Measurements from ENCODE around the gene MAJIN.

The MAJIN gene

GRCh38 chr11:64931290-64931689 is 40.6 kb downstream of the MAJIN start:
- CTCF ChIA-PET = no interaction called here
- POLR2A ChIA-PET = no interaction called here
- TF ChIP-seq FOXM1 (IDR thresholded peaks at IDR 0.05; ENCODE audit: borderline replicate concordance) = no peak
- no peak for TF ChIP-seq ELF4 (IDR thresholded peaks at IDR 0.05)
- no peak for TF ChIP-seq FOXK2 (IDR thresholded peaks at IDR 0.05)
- TF ChIP-seq NFRKB (IDR thresholded peaks at IDR 0.05) = no peak
- no peak for TF ChIP-seq HDGF (IDR thresholded peaks at IDR 0.05; ENCODE audit: borderline replicate concordance)
- TF ChIP-seq SP1 (IDR thresholded peaks at IDR 0.05) = no peak
- no peak for TF ChIP-seq CTBP1 (IDR thresholded peaks at IDR 0.05; ENCODE audit: borderline replicate concordance)
- no peak for TF ChIP-seq FOXA1 (IDR thresholded peaks at IDR 0.05)
- no peak for DNase-seq (ENCODE audit: extremely low spot score)

- no peak for TF ChIP-seq ELF4 (IDR thresholded peaks at IDR 0.05)
- no peak for TF ChIP-seq TARDBP (IDR thresholded peaks at IDR 0.05)
- TF ChIP-seq HDGF (IDR thresholded peaks at IDR 0.05; ENCODE audit: borderline replicate concordance) = no peak
- TF ChIP-seq PKNOX1 (IDR thresholded peaks at IDR 0.05) = no peak
- TF ChIP-seq FOXK2 (IDR thresholded peaks at IDR 0.05) = no peak
- no peak for TF ChIP-seq CTBP1 (IDR thresholded peaks at IDR 0.05; ENCODE audit: borderline replicate concordance)
- TF ChIP-seq ARNT (IDR thresholded peaks at IDR 0.05) = no peak
- no peak for TF ChIP-seq NFRKB (IDR thresholded peaks at IDR 0.05)
- DNase-seq (ENCODE audit: extremely low spot score) = no peak
- CTCF ChIA-PET = interaction anchor here (0.6 kb wide), 1 partner anchor 1024 kb away, joined by 3 read pairs; no protein-coding TSS in a partner anchor
- POLR2A ChIA-PET = interaction anchor here (0.6 kb wide), 1 partner anchor 8 kb away, joined by 3 read pairs; no protein-coding TSS in a partner anchor
These were observed 41.6 kb downstream of the MAJIN start for GRCh38 chr11:64930340-64930739.

GRCh38 chr11:64929625-64930024 is 42.3 kb downstream of the MAJIN start:
- POLR2A ChIA-PET = no interaction called here
- TF ChIP-seq NFRKB (IDR thresholded peaks at IDR 0.05) (no peak), BHLHE40 (IDR thresholded peaks at IDR 0.05; ENCODE audit: borderline replicate concordance) (no peak)
- DNase-seq (ENCODE audit: extremely low spot score) = no peak
- CTCF ChIA-PET = no interaction called here

- POLR2A ChIA-PET = no interaction called here
- TF ChIP-seq ARNT (IDR thresholded peaks at IDR 0.05) (no peak), TARDBP (IDR thresholded peaks at IDR 0.05) (no peak)
- CTCF ChIA-PET = no interaction called here
- no peak for DNase-seq (ENCODE audit: extremely low spot score)
These were observed 43.0 kb downstream of the MAJIN start for GRCh38 chr11:64928957-64929356.

- POLR2A ChIA-PET = no interaction called here
- CTCF ChIA-PET = no interaction called here
- DNase-seq (ENCODE audit: extremely low spot score) = no peak
- TF ChIP-seq FOXM1 (IDR thresholded peaks at IDR 0.05; ENCODE audit: borderline replicate concordance) (no peak), NFRKB (IDR thresholded peaks at IDR 0.05) (no peak), SUZ12 (IDR thresholded peaks at IDR 0.05) (no peak), TARDBP (IDR thresholded peaks at IDR 0.05) (no peak), LEF1 (IDR thresholded peaks at IDR 0.05; ENCODE audit: borderline replicate concordance) (no peak), PKNOX1 (IDR thresholded peaks at IDR 0.05) (no peak), ARNT (IDR thresholded peaks at IDR 0.05) (no peak), FOXA1 (IDR thresholded peaks at IDR 0.05) (no peak), L3MBTL2 (conservative IDR thresholded peaks at IDR 0.05) (no peak), ZNF384 (IDR thresholded peaks at IDR 0.05) (no peak), BHLHE40 (IDR thresholded peaks at IDR 0.05; ENCODE audit: borderline replicate concordance) (no peak), ELF4 (IDR thresholded peaks at IDR 0.05) (no peak)
These were observed 45.2 kb downstream of the MAJIN start for GRCh38 chr11:64926689-64927088.

- TF ChIP-seq HDGF (IDR thresholded peaks at IDR 0.05; ENCODE audit: borderline replicate concordance) (no peak), ZNF384 (IDR thresholded peaks at IDR 0.05) (no peak), LEF1 (IDR thresholded peaks at IDR 0.05; ENCODE audit: borderline replicate concordance) (no peak), L3MBTL2 (conservative IDR thresholded peaks at IDR 0.05) (no peak), FOXM1 (IDR thresholded peaks at IDR 0.05; ENCODE audit: borderline replicate concordance) (no peak), ELF4 (IDR thresholded peaks at IDR 0.05) (no peak), CTBP1 (IDR thresholded peaks at IDR 0.05; ENCODE audit: borderline replicate concordance) (no peak), NFRKB (IDR thresholded peaks at IDR 0.05) (no peak), PKNOX1 (IDR thresholded peaks at IDR 0.05) (no peak), FOXA1 (IDR thresholded peaks at IDR 0.05) (no peak), ARNT (IDR thresholded peaks at IDR 0.05) (no peak), SP1 (IDR thresholded peaks at IDR 0.05) (no peak), FOXK2 (IDR thresholded peaks at IDR 0.05) (no peak), TARDBP (IDR thresholded peaks at IDR 0.05) (no peak), SUZ12 (IDR thresholded peaks at IDR 0.05) (no peak), BHLHE40 (IDR thresholded peaks at IDR 0.05; ENCODE audit: borderline replicate concordance) (no peak)
- ChIA-PET POLR2A (interaction anchor here (1.5 kb wide), 1 partner anchor 10 kb away, joined by 9 read pairs; the partner anchor contains the start of gene GPHA2), CTCF (no interaction called here)
- DNase-seq (ENCODE audit: extremely low spot score) = no peak
These were observed 46.1 kb downstream of the MAJIN start for GRCh38 chr11:64925536-64926436.
